Lung (tissue), 12 donors: ENCODE measurements around the gene C2CD3. TPM values are rescaled to one million over a fixed set of nuclear protein-coding genes. Genes with fewer than 3 reads are reported as not detected.
A peak's percentile ranks its signal among the peaks of the same experiment; 100 is the strongest.

Experiments
- ATAC-seq: fragments of 200-7000 bp; cut with Tn5 transposase; one replicate; pipeline ENCODE4 v1.9.1; 2020; ENCODE audit warnings: moderate number of reproducible peaks; ENCODE audit not compliant: insufficient read depth, low FRiP score
- DNase-seq, 3 donors: peaks; one replicate each; pipeline ENCODE4 v3.0.0-alpha.2; 2013 to 2017
- H3K27ac ChIP-seq, 2 donors: one replicate each; pipeline ENCODE4 v1.5.1; 2013; ENCODE audit warnings: mild to moderate bottlenecking in 2 of 2, moderate library complexity in 2 of 2, control low read depth in 1 of 2, inconsistent platforms in 1 of 2, low read depth in 1 of 2, low read length in 1 of 2
- H3K27me3 ChIP-seq, 3 donors: one replicate each; pipeline ENCODE4 v1.5.1; 2013; ENCODE audit warnings: low read length in 2 of 3; ENCODE audit not compliant: control insufficient read depth in 3 of 3, insufficient read depth in 3 of 3
- H3K36me3 ChIP-seq, 4 donors: one replicate each; pipeline ENCODE4 v1.5.1; 2013; ENCODE audit warnings: low read length in 4 of 4, mild to moderate bottlenecking in 1 of 4, moderate library complexity in 1 of 4; ENCODE audit not compliant: control insufficient read depth in 4 of 4, insufficient read depth in 4 of 4
- H3K4me1 ChIP-seq, 5 donors: one replicate each; pipeline ENCODE4 v1.5.1; 2013; ENCODE audit warnings: low read length in 5 of 5, mild to moderate bottlenecking in 2 of 5, moderate library complexity in 1 of 5; ENCODE audit not compliant: control insufficient read depth in 5 of 5, insufficient read depth in 5 of 5
- H3K4me3 ChIP-seq: one replicate; pipeline ENCODE4 v1.5.1; 2013; ENCODE audit warnings: mild to moderate bottlenecking, control low read depth, moderate library complexity
- H3K9ac ChIP-seq, 2 donors: one replicate each; pipeline ENCODE4 v1.5.1; 2013; ENCODE audit warnings: low read length in 2 of 2, control low read depth in 1 of 2; ENCODE audit not compliant: insufficient read depth in 1 of 2
- H3K9me3 ChIP-seq, 4 donors: one replicate each; pipeline ENCODE4 v1.5.1; 2013; ENCODE audit warnings: low read length in 3 of 4, mild to moderate bottlenecking in 1 of 4, moderate library complexity in 1 of 4; ENCODE audit not compliant: control insufficient read depth in 4 of 4, insufficient read depth in 3 of 4
- WGBS, 2 donors: extraction: QIAGEN DNeasy Blood & Tissue Kit; methylation state at CpG; one replicate each; pipeline ENCODE4 v1.1.7; 2013; 5-methylcytosine and 5-hydroxymethylcytosine counted together
- polyA plus RNA-seq, 2 donors: library from polyadenylated mRNA; stranded (reverse); fragments of 200-250 nt; gene quantifications; one replicate each; pipeline ENCODE4 v1.2.1, GENCODE V29; 2013
- total RNA-seq, 2 donors: library from RNA; depleted of rRNA in 1 of 2; stranded (reverse); fragments of >200 nt in 1 of 2; gene quantifications; one replicate each; pipeline ENCODE4 v1.2.1, GENCODE V29; 2014 to 2021
- TF ChIP-seq, protein P1 (sequence below): IDR thresholded peaks from 2 replicates; pipeline ENCODE4 v1.5.1; 2012; ENCODE audit warnings: mild to moderate bottlenecking; ENCODE audit errors: control extremely low read depth, extremely low read depth
- donor health status: control.
- donor health status: control.
- donor health status: Bipolar disorder and iron deficiency.
- donor health status: healthy.
- donor health status: DM: yes; HTN: yes; CAD: no.

Gene C2CD3
- total and polyA plus RNA-seq, 4 donors, result 10.2 to 31.3 (median 20.7) TPM

DNA sequence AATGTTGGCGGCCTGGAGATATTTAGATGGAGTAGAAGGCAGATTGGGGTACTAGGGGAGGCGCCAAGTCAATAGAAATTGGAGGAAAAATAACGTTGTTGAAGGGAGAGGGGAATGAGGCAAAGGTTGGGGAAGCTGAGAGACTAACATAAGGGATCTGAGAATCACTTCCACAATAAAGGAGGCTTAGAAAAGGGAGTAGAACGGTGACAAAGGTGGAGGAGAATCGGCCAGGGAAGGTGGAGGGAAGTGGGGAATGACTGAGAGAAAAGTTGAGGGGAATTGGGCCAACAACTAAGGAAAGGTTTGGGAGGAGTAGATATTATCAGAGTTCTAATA is 797 bp upstream of the C2CD3 start:
- 2% methylated on average over 5 of the region's 5 CpGs for WGBS, 2 donors
- peaks cover 0 to 16% (median 4%) of the 10 kb centered on the region in 4 donors for H3K36me3 ChIP-seq
- peak overlapping the region; percentile 95 to 96 for H3K9ac ChIP-seq
- TF ChIP-seq, protein P1, sequence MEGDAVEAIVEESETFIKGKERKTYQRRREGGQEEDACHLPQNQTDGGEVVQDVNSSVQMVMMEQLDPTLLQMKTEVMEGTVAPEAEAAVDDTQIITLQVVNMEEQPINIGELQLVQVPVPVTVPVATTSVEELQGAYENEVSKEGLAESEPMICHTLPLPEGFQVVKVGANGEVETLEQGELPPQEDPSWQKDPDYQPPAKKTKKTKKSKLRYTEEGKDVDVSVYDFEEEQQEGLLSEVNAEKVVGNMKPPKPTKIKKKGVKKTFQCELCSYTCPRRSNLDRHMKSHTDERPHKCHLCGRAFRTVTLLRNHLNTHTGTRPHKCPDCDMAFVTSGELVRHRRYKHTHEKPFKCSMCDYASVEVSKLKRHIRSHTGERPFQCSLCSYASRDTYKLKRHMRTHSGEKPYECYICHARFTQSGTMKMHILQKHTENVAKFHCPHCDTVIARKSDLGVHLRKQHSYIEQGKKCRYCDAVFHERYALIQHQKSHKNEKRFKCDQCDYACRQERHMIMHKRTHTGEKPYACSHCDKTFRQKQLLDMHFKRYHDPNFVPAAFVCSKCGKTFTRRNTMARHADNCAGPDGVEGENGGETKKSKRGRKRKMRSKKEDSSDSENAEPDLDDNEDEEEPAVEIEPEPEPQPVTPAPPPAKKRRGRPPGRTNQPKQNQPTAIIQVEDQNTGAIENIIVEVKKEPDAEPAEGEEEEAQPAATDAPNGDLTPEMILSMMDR, result no peak
- no peaks in the 10 kb centered on the region for H3K9me3 ChIP-seq
- no peak for DNase-seq
- peaks cover 3 to 28% (median 13%) of the 10 kb centered on the region in 5 donors for H3K4me1 ChIP-seq
- H3K27ac ChIP-seq, result peak overlapping the region; percentile 81 to 96
- H3K27me3 ChIP-seq, result no peaks in the 10 kb centered on the region
- H3K4me3 ChIP-seq, result peak overlapping the region; percentile 85
- ATAC-seq, result no peak

DNA sequence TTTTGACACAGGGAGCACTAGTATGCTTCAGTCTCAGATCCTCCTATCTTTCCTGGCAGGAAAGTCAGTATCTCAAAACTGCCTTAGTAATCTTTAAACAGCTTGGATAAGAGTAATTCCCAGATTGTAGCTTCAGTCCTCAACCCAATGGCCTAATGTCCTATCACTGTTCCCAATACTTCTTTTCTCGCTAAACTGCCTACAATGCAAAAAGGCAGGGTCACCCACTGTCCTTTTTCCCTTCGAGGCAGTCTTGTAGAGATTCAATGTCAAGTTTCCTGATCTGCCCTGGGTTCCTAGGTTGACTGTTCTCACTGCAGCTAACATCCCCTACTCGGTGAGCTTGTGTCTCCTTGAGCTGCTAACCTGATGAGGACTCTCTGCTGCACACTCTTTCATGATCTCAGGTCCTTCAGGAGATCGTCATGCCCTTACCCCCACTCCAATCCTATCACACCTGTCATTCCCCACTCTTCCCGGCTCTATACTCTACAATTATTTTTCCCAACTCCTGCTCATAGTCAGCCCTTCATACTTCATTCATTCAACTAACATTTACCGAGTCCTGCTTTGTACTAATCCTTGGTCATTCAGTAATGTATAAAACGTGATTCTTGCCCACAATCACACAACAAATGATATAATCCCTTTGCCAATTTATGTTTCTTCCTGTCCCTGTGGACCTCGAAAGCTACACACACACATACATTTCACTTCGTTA is 904 bp downstream of the C2CD3 start:
- WGBS, 2 donors, result 12 to 13% methylated on average over 9 of the region's 9 CpGs
- H3K4me1 ChIP-seq, result peaks cover 3 to 28% (median 13%) of the 10 kb centered on the region in 5 donors
- H3K36me3 ChIP-seq, result peaks cover 0 to 20% (median 6%) of the 10 kb centered on the region in 4 donors
- H3K27ac ChIP-seq, result peak overlapping the region in 1 of 2 donors; percentile 85
- peak overlapping the region; percentile 77 for H3K4me3 ChIP-seq
- DNase-seq (peak in 2 of 3 donors; percentile 6 to 13), ATAC-seq (no peak)
- peak overlapping the region; percentile 16 to 86 for H3K9ac ChIP-seq
- H3K27me3 ChIP-seq, result no peaks in the 10 kb centered on the region
- H3K9me3 ChIP-seq, result no peaks in the 10 kb centered on the region
- TF ChIP-seq, protein P1, result no peak

DNA sequence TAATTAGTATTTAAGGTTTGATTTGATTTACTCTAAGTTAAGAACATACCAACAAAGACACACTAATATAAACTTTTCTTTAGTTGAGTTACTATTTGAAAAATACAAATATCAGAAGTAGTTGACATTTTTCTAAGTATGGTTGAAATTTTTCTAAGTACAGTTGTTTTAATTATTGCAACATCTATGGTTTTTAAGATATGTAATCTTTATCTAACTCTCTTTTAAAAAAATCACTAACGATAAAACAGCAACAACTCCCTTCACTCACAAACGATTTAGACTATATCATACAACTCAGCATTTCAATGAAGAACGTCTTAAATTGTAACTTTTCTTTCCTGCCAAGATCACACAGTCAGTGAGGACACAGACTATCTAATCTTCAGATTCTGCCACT is 2.0 kb downstream of the C2CD3 start:
- 72 to 83% methylated on average over 3 of the region's 3 CpGs for WGBS, 2 donors
- Histone ChIP-seq H3K4me1 (peaks cover 3 to 28% (median 13%) of the 10 kb centered on the region in 5 donors), H3K4me3 (no peak overlapping the region), H3K27ac (no peak overlapping the region), H3K36me3 (peaks cover 0 to 20% (median 11%) of the 10 kb centered on the region in 4 donors), H3K9ac (no peak overlapping the region), H3K9me3 (no peaks in the 10 kb centered on the region), H3K27me3 (no peaks in the 10 kb centered on the region)
- DNase-seq (no peak), ATAC-seq (no peak)
- TF ChIP-seq, protein P1, result no peak
